IPS-NIHi11 (cell line): ENCODE data around the gene PAQR6.
"Not testable (repeated sequence)": the region's sequence is repeated elsewhere in the genome, so short reads cannot be mapped to it uniquely, and the experiment has no call there.

Experiments
- DNase-seq: peaks from one replicate; pipeline ENCODE4 v3.0.0; 2012; ENCODE audit warnings: mixed read lengths, low spot score

The PAQR6 gene

DNA sequence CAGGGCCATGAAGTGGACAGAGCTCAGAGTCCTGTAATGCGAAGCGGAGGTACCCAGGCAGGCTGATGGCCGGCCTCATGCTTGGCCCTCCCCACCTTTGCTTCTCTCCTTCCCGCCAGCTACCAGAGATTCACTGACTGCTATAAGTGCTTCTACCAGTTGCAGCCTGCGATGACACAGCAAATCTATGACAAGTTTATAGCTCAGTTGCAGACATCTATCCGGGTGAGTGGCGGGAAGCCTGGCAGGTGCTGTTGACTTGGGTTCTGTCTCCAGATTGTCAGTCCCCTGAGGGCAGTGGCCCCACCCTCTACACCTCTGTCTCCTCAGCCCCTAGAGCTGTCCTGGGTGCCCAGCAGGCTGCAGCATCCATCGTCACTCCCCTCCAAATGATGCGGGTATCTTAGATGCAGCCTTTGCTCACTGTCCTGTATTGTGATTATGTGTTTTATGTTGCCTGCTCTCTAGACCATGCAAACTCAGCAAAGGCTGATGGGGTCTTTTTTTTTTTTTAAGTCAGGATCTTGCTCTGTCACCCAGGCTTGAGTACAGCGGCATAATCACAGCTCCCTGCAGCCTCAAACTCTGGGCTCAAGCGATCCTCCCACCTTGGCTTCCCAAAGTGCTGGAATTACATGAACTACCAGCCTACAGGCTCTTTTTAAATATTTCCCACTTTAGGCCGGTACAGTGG is 15.5 kb downstream of the PAQR6 start:
- no peak for DNase-seq

DNA sequence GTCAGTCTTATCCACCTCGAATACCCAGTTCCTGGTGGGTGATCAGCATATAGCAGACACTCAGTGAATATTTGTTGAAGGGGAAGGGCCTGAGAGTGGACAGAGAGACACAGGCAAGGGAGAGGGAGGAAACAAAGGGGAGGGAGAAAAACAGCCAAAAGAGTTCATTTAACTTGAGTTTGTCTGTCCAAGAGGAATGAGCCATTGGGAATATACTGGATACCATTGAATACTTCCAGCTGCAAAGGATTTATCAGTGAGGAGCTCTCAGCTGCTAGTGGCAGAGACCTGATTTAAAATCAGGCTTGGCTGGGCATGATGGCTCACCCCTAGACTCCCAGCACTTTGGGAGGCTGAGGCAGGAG is 17.4 kb downstream of the PAQR6 start:
- DNase-seq: no peak

DNA sequence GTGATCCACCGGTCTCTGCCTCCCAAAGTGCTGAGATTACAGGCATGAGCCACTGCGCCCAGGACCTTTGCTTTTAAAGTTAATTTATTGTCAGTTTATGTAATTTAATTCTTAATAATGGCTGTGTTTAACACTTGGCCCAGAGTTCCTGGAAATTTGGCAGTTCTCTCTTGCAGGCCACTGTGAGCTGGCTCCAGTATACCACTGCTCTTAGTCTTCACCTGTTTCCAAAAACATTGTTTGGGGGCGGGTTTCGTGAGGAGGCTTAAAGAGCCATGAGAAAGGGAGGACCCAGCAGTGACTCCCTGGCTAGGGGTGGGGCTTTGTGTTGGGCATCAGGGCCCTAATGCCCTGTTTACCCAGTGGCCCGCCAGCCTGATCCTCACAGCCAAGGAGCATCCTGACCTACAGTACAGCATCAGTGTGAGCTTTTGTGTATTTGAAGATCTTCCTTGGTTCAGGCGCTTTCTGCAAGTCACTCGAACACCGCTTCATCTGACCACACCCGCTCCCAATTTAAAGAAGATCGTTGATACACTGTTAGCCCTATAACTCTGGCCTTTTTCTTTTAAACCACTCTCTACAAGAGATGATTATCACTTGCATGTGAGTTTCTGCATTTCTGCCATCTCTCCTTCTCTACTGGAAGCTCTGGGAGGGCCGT is 17.9 kb downstream of the PAQR6 start:
- DNase-seq: no peak

DNA sequence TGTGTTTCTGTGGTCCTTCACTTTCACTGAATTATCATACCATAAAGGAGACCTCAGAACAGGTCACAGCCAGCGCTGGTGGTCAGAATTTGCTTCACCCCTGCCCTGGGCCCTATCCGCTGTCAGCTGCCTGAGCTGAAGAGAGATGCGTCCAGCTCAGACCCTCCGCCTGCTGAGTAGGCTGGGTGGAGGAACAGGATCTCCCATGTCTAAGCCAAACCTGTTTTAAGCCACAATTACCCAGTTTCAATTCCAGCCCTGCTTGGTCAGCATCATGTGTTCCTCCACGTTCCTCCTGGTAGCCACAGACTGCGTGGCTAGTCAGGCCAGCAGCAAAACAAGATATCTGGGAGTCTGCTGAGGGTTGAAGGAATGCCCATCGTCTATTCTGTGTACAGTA is 19.4 kb downstream of the PAQR6 start:
- DNase-seq: no peak

DNA sequence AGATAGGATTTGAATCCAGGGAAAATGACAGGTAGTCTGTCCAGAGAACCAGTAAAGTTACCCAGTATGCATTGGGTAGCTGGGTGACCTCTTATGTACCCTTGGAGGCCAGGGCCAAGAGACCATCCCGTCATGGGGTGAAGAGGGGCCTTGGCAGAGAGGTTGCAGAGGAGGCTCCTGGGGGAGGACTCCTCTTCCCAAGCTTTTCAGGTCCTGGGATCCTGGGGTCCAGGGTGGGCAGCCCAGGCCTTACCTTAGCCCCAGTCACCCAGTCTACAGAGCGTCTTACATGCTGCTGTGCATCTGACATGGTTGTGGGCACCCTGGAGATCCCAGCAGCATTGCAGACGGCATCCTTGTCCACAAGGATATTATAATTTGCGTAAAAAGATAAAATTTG is 21.1 kb downstream of the PAQR6 start:
- DNase-seq: no peak

DNA sequence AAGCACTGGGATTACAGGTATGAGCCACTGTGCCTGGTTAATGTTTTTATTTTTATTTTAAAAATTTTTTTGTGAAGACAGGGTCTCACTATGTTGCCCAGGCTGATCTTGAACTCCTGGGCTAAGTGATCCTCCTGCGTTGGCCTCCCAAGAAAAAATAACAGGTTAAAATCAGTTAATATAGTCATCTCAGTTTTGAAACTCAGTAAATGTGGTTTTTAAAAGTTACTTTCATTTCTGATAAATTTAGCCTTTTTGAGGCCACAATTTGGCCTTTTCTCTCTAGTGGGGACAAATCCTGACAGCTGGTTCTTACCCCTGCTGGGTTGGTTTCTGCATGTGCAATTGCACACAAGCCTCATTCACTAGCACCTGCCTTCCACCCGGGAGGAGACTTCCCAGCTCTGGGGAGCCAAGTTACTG is 21.7 kb downstream of the PAQR6 start:
- DNase-seq: no peak

DNA sequence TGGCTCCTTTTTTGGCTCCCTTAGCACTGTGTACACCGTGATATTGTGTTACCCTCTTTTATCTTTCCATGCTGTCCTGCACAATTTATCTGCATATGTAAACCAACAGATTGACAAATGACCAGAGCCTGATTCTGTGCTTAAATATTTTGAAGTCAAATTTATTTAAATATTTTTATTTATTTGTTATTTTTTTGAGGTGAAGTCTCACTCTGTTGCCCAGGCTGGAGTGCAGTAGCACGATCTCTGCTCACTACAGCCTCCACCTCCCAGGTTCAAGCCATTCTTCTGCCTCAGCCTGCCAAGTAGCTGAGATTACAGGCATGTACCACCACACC is 22.2 kb downstream of the PAQR6 start:
- no peak for DNase-seq

DNA sequence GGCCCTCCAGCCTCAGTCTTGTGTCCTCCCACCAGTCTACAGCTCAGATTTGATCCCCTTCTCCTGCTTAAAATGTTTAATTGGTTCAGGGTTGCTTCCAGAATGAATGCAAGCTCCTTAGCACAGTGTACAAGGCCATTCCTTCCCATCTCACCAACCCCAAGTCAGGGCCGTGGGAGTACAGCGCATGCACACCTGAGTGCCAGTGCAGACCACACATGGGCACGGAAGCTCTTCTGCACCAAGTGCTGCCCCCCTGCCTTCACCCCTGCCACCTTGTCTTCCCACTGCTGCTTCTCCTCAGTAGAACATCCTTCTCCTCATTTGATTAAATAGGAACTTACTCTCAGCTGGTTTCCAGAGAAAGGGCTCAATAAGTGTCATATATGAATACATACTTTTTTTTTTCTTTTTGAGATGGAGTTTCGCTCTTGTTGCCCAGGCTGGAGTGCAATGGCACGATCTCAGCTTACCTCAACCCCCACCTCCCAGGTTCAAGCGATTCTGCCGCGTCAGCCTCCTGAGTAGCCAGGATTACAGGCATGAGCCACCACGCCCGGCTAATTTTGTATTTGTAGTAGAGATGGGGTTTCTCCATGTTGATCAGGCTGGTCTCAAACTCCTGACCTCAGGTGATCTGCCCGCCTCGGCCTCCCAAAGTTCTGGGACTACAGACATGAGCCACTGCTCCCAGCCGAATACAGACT is 25.7 kb downstream of the PAQR6 start:
- DNase-seq: no peak

DNA sequence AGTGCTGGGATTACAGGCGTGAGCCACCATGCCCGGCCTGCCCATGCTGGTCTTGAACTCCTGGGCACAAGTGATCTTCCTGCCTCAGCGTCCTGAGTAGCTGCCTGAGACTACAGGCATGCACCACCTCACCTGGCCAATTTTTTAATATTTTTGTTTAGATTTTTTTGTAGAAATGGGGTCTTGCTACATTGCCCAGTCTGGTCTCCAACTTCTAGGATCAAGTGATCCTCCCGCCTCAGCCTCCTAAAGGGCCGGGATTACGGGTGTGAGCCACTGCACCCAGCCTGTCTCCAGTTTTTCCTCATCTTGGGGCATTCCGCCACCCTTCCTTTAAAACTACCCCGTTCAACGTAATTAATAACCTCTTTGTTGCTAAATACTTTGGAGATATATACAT is 27.6 kb downstream of the PAQR6 start:
- DNase-seq: no peak

DNA sequence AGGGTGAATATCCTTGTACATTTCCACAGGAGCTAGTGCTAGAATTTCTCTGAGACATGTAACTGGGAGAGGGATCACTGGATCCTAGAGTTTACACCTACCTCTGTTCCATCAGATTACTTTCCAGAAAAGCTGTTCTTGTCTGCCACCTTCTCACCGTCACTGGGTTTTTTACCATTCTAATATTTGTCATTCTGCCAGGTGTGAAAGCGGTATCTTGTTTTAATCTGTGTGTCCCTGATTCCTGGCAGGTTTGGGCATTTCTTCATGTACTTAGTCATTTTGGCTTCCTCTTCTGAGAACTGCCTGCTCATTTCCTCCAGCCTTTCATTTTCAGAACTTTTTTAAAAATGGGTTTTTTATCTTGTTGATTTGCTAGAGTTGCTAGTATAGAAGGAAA is 30.0 kb downstream of the PAQR6 start:
- no peak for DNase-seq

DNA sequence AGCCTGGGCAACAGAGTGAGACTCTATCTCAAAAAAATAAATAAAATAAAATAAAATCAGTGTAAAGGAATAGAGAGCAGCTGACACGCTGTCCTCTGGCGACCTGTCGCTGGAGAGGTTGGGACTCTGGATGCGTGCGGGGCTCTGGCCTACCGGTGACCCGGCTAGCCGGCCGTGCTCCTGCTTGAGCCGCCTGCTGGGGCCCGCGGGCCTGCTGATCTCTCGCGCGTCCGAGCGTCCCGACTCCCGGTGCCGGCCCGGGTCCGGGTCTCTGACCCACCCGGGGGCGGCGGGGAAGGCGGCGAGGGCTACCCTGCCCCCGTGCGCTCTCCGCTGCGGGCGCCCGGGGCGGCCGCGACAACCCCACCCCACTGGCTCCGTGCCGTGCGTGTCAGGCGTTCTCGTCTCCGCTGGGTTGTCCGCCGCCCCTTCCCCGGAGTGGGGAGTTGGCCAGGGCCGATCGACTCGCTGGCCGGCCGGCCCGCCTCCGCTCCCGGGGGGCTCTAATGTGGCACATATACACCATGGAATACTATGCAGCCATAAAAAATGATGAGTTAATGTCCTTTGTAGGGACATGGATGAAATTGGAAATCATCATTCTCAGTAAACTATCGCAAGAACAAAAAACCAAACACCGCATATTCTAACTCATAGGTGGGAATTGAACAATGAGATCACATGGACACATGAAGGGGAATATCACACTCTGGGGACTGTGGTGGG is 31.3 kb downstream of the PAQR6 start:
- not testable (repeated sequence) for DNase-seq

DNA sequence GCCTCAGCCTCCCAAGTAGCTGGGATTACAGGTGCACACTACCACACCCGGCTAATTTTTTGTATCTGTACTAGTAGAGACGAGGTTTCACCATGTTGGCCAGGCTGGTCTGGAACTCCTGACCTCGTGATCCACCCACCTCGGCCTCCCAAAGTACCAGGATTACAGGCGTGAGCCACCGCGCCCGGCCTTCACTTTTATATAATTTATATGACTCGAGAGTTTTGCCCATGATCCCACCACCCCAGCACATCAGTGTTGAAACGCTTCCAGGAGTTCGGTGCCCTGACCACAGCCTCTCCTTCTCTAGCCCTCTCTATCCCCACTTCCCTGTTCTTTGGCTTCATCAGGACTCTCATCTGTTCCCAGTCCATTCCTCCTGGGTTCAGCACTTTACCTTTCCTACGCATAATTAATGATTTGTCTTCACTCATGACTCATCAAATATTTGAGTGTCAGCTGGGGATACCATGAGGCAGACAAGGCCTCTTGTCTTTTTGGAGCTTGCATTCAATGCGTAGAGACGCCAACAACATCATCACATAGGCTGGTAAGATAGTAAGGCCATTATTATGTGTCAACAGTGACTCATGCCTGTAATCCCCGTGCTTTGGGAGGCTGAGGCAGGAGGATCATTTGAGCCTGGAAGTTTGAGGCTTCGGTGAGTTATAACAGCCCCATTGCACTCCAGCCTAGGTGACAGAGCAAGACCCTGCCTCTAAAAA is 33.7 kb downstream of the PAQR6 start:
- no peak for DNase-seq

DNA sequence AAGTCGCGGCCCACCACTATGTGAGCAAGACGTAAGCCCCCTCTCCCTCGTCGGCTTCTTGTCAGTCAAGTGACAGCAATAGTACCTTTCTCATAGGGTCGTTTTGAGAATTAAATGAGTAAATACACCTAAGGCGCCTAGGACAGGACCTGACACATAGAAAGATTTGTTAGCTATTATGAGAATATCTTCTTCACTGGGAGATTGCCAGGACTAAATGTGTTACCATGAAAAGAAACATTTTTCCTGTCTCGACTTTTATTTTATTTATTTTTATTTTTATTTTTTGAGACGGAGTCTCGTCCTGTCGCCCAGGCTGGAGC is 34.3 kb downstream of the PAQR6 start:
- peak; percentile 41 for DNase-seq

DNA sequence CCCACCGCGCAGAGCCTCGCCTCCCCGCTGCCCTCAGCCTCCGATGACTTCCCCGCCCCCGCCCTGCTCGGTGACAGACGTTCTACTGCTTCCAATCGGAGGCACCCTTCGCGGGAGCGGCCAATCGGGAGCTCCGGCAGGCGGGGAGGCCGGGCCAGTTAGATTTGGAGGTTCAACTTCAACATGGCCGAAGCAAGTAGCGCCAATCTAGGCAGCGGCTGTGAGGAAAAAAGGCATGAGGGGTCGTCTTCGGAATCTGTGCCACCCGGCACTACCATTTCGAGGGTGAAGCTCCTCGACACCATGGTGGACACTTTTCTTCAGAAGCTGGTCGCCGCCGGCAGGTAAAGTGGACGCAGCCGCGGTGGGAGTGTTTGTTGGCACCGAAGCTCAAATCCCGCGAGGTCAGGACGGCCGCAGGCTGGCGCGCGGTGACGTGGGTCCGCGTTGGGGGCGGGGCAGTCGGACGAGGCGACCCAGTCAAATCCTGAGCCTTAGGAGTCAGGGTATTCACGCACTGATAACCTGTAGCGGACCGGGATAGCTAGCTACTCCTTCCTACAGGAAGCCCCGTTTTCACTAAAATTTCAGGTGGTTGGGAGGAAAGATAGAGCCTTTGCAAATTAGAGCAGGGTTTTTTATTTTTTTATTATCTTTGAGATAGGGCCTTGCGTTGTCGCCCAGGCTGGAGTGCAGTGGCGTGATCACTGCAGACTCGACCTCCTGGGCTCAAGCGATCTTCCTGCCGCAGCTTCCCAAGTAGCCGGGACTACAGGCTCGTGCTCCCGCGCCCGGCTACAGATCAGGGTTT is 34.8 kb downstream of the PAQR6 start, which contains the start of gene PMF1:
Gene PMF1, plus strand, starts transcription at position 175 of the 811 bp plus-strand sequence. Its CDS starts 9 bp downstream, at position 184.
- peak; percentile 100 for DNase-seq

DNA sequence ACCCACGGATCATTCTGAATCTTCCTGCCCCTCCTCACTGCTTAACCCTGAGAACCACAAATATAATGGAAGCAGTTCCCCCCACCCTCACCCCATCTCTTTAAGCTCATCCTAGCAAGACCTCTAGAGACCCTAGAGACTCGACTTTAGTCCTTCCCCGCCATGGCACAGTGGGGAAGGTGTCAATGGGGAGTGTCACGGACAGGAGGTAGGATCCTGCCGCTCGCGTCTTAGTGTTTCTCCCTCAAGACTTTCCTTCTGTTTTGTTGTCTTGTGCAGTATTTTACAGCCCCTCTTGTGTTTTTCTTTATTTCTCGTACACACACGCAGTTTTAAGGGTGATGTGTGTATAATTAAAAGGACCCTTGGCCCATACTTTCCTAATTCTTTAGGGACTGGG is 35.7 kb downstream of the PAQR6 start:
- no peak for DNase-seq

DNA sequence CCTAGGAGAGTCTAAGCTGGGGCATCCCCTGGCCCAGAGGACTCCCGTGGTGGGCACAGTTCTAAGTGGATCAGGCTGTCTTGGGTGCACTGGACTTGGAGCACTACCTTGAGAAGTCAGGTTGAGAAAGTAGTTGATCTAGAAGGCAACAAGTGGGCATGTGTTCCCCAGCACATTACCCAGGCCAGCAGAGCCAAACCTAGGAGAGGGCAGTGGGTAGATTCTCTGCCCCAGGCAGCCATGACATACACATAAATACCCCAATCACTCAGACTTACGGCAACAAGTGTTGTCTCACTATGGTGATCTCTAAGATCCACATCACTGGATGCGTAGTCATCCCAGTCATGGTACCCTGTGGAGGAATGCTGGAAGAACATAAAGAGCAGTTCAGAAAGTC is 36.6 kb downstream of the PAQR6 start:
- no peak for DNase-seq

DNA sequence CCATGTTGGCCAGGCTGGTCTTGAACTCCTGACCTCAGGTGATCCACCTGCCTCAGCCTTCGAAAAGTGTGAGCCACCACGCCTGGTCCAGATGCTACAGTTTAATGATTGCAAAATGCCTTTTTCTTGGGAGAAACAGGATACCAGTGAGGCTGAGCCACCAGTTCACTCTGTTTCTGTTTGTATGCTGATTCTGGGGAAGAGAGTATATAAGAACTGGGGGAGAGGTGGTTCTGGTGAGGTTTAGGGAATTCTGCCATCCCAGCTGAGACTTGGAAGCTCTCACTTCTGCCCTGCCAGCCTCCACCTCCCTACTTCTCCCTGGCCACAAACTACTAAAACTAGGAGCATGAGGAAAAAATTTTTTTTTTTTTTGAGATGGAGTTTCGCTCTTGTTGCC is 43.2 kb downstream of the PAQR6 start:
- no peak for DNase-seq

DNA sequence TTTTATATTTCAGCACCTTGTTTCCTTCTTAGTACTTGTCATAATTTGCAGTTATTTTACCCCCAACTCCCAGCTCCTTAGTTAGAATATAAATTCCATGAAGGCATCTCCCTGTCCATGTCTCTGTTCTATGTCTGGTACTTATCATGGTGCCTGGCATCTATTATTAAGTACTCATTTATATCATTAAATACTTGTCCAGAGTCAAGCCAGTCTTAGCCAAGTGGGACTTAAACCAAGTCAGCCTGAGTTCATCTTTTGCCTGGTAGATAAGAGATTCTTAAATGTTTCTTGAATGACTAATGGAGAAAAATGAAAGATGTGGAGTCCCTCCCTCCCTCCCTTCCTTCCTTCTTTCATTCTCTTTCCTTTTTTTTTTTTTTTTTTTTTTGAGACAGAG is 44.5 kb downstream of the PAQR6 start:
- no peak for DNase-seq

DNA sequence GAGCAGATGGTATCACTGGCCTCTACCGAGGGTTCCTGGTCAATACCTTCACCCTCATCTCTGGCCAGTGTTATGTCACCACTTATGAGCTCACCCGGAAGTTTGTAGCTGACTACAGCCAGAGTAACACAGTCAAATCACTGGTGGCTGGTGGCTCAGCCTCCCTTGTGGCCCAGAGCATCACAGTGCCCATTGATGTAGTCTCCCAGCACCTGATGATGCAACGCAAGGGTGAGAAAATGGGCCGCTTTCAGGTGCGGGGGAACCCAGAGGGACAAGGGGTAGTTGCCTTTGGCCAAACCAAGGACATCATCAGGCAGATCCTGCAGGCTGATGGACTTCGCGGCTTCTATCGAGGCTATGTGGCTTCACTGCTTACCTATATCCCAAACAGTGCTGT is 47.8 kb downstream of the PAQR6 start:
- DNase-seq: no peak

DNA sequence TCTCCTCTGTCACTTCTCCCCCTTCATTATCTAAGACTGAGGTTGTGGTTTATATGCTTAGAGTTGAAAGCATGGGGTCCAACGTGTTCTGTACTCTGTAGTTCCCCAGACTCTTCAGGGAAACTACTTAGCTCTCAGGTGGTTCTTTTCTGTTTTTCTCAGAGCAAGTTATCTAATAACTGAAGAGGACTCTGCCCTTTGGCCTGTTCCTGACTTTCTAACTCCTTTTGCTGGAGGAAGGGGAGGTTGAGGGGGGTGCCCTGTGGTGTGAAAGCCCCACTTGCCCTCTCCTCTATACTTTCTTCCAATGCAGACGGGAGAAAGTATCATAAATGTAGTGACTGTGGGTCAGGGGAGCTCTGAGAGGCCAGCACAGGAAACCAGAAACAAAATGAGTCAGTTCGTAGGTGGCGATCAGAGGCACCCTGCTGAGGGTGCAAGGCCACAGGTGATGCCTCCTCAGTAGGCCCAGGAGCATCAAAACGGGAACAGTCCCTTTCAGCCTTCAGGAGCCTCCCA is 49.0 kb downstream of the PAQR6 start:
- DNase-seq: no peak

DNA sequence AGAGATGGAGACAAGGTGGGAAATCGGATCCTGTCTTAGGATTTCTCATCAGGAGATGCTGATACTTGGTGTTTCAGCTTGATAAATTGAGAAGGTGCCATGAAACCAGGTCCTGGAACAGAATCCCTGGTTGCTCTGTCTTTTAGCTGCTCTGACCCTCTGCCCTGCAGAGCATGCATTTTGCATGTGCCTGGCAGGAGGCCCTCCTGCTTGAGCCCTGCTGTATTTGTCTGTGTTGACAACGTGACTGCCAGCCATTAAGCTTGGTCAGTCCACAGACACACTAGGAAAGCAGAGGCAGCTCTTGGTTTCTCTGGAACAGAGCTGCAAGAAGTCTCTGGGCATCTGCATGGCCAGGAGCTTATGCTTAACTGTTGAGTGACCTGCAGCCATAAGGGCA is 51.4 kb downstream of the PAQR6 start:
- DNase-seq: no peak
